Prostate gland (tissue), 2 donors: ENCODE data around the gene KATNA1. TPM values are rescaled to one million over a fixed set of nuclear protein-coding genes. Genes with fewer than 3 reads are reported as not detected.

Experiments used
- DNase-seq: peaks from one replicate; pipeline ENCODE4 v3.0.0-alpha.2; 2019; ENCODE audit warnings: low spot score
- H3K27ac ChIP-seq, 2 donors: fragments of 200-600 bp; sonication (generic); 2 replicates each; pipeline ENCODE4 v1.5.1; 2017 to 2019
- H3K27me3 ChIP-seq: fragments of 200-600 bp; sonication (generic); replicated peaks from 2 replicates; pipeline ENCODE4 v1.5.1; 2019; ENCODE audit not compliant: insufficient read depth
- H3K36me3 ChIP-seq, 2 donors: fragments of 200-600 bp; sonication (generic); 1 replicate in 1 of 2; 2 replicates in 1 of 2; pipeline versions ENCODE4 v1.5.1 to v1.8.1; 2017 to 2019
- H3K4me1 ChIP-seq: fragments of 200-600 bp; sonication (generic); replicated peaks from 2 replicates; pipeline ENCODE4 v1.5.1; 2019
- H3K4me3 ChIP-seq, 2 donors: fragments of 200-600 bp; sonication (generic); 2 replicates each; pipeline ENCODE4 v1.5.1; 2017 to 2019
- H3K9me3 ChIP-seq: fragments of 200-600 bp; sonication (generic); 2 replicates; pipeline ENCODE4 v1.5.1; 2017
- CTCF ChIP-seq, 4 experiments: fragments of 200-600 bp in 2 of 4; fragments of 450-650 bp in 2 of 4; sonication (generic) in 2 of 4; IDR thresholded peaks; 1 replicate in 3 of 4; 2 replicates in 1 of 4; pipeline ENCODE4 v1.5.1; 2016 to 2019; ENCODE audit warnings: antibody characterized with exemption in 4 of 4, mild to moderate bottlenecking in 2 of 4, moderate library complexity in 2 of 4
- POLR2A ChIP-seq: fragments of 450-650 bp; IDR thresholded peaks from one replicate; pipeline ENCODE4 v1.6.1; 2016; ENCODE audit warnings: antibody characterized with exemption, mild to moderate bottlenecking
- POLR2AphosphoS5 ChIP-seq: sonication (generic); formaldehyde crosslinking; IDR thresholded peaks from one replicate; pipeline ENCODE4 v1.6.1; 2017; ENCODE audit warnings: antibody characterized with exemption
- WGBS: methylation state at CpG from one replicate; pipeline ENCODE4 v1.1.5; 2018; 5-methylcytosine and 5-hydroxymethylcytosine counted together
- intact Hi-C: fragments of 100-400 bp; cut with DNase I; formaldehyde crosslinking; loops from one replicate; pipeline ENCODE4 v1.14.2; 2022
- total RNA-seq, 2 donors: library from RNA; depleted of rRNA; stranded (reverse); fragments of >200 nt; gene quantifications; one replicate each; pipeline ENCODE4 v1.1.0, GENCODE V29; 2016

KATNA1 gene
- total RNA-seq, 2 donors from 2014 or later: 12.8 to 25.2 TPM

- Histone ChIP-seq H3K9me3 (no peaks in the 10 kb centered on the region), H3K27ac (no peak overlapping the region), H3K27me3 (no peaks in the 10 kb centered on the region), H3K36me3 (no peaks in the 10 kb centered on the region), H3K4me3 (no peak overlapping the region), H3K4me1 (no peaks in the 10 kb centered on the region)
- intact Hi-C loops: loop anchor here (10.0 kb wide), 1 partner anchor 78 kb away; the partner anchor contains the start of gene GINM1
- TF ChIP-seq POLR2AphosphoS5 (no peak), POLR2A (no peak), CTCF (IDR thresholded peaks at IDR 0.05) (no peak)
- 89% methylated on average over 1 of the region's 1 CpG for WGBS
- no peak for DNase-seq
Observed at GRCh38 chr6:149642829-149643580, 5.5 kb downstream of the KATNA1 start.

- DNase-seq: no peak
- Histone ChIP-seq H3K4me3 (no peak overlapping the region), H3K9me3 (no peaks in the 10 kb centered on the region), H3K27me3 (no peaks in the 10 kb centered on the region), H3K4me1 (no peaks in the 10 kb centered on the region), H3K36me3 (no peaks in the 10 kb centered on the region), H3K27ac (no peak overlapping the region)
- intact Hi-C loops: no loop called here
- WGBS: 56% methylated on average over 2 of the region's 2 CpGs
- no peak for TF ChIP-seq CTCF (IDR thresholded peaks at IDR 0.05)
- TF ChIP-seq POLR2AphosphoS5: no peak
- no peak for TF ChIP-seq POLR2A
Observed at GRCh38 chr6:149636124-149636523, 12.4 kb downstream of the KATNA1 start.

DNA sequence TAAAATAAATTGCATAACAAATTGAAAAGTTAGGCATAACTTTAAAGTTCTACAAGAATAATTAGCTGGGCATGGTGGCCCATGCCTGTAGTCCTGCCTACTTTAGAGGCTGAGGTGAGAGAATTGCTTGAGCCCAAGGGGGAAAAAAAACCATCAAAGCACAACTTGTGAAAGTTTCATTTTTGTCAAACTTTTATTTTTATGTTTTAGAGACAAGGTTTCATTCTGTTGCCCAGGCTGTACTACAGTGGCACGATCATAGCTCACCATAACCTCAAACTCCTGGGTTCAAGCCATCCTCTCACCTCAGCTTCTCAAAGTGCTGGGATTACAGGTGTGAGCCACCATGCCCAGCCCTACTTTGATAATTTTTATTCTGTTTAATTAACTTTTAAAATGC lies 14.2 kb downstream of the KATNA1 start:
- 93% methylated on average over 1 of the region's 1 CpG for WGBS
- no peaks in the 10 kb centered on the region for H3K4me1 ChIP-seq
- no peak for DNase-seq
- H3K9me3 ChIP-seq: no peaks in the 10 kb centered on the region
- intact Hi-C loops: no loop called here
- H3K4me3 ChIP-seq: no peak overlapping the region
- TF ChIP-seq CTCF (IDR thresholded peaks at IDR 0.05): no peak
- no peak for TF ChIP-seq POLR2A
- no peak for TF ChIP-seq POLR2AphosphoS5
- H3K27ac ChIP-seq: no peak overlapping the region
- H3K27me3 ChIP-seq: no peaks in the 10 kb centered on the region
- H3K36me3 ChIP-seq: no peaks in the 10 kb centered on the region

GRCh38 chr6:149628875-149629510 lies 19.5 kb downstream of the KATNA1 start:
- intact Hi-C loops: no loop called here
- no peak for DNase-seq
- TF ChIP-seq CTCF (IDR thresholded peaks at IDR 0.05) (no peak), POLR2A (no peak), POLR2AphosphoS5 (no peak)

GRCh38 chr6:149627672-149628071 lies 20.8 kb downstream of the KATNA1 start:
- DNase-seq: no peak
- intact Hi-C loops: no loop called here

More at GRCh38 chr6:149628875-149629510, 19.5 kb downstream of the KATNA1 start:
- no peaks in the 10 kb centered on the region for H3K4me1 ChIP-seq
- no peaks in the 10 kb centered on the region for H3K36me3 ChIP-seq
- whole genome bisulfite sequencing: 93% methylated on average over 4 of the region's 4 CpGs
- H3K27me3 ChIP-seq: no peaks in the 10 kb centered on the region
- H3K4me3 ChIP-seq: no peak overlapping the region
- no peak overlapping the region for H3K27ac ChIP-seq
- H3K9me3 ChIP-seq: no peaks in the 10 kb centered on the region

More at GRCh38 chr6:149627672-149628071, 20.8 kb downstream of the KATNA1 start:
- Histone ChIP-seq H3K4me1 (no peaks in the 10 kb centered on the region), H3K27ac (no peak overlapping the region), H3K4me3 (no peak overlapping the region), H3K27me3 (no peaks in the 10 kb centered on the region), H3K36me3 (no peaks in the 10 kb centered on the region), H3K9me3 (no peaks in the 10 kb centered on the region)
- TF ChIP-seq CTCF (IDR thresholded peaks at IDR 0.05) (no peak), POLR2AphosphoS5 (no peak), POLR2A (no peak)
